Adrenal gland (tissue), 5 donors: ENCODE results near the gene TCF4.

Experiments
- CTCF ChIP-seq, 6 experiments: fragments of 450-650 bp in 4 of 6; fragments of 200-600 bp in 2 of 6; sonication (generic) in 1 of 6; IDR thresholded peaks; 1 replicate in 5 of 6; 2 replicates in 1 of 6; pipeline versions ENCODE4 v1.5.1 to v1.8.0; 2016 to 2021; ENCODE audit warnings: antibody characterized with exemption in 6 of 6, mild to moderate bottlenecking in 2 of 6, moderate library complexity in 1 of 6
- POLR2A ChIP-seq, 2 donors: fragments of 450-650 bp; IDR thresholded peaks; one replicate each; pipeline ENCODE4 v1.6.1; 2017; ENCODE audit warnings: antibody characterized with exemption in 2 of 2, mild to moderate bottlenecking in 2 of 2, moderate library complexity in 1 of 2
- donor health status: DM: no; HTN: no; CAD: no.

GRCh38 chr18:55327454-55327853 lies 260.5 kb downstream of the TCF4 start:
- TF ChIP-seq CTCF (IDR thresholded peaks at IDR 0.05), result no peak
- no peak for TF ChIP-seq POLR2A (IDR thresholded peaks at IDR 0.05)
